H1 (cell line): Measurements from ENCODE around the gene ENPP3. TPM values are rescaled to one million over a fixed set of nuclear protein-coding genes. Genes with fewer than 3 reads are reported as not detected.

ENCODE experiments used
- CTCF ChIA-PET: fragments of 300-600 bp; sonication (Branson Sonifier 250); formaldehyde crosslinking; loops from one replicate; lab custom pipeline; 2021; ENCODE audit not compliant: partially characterized antibody; lab: Charles Lee
- POLR2A ChIA-PET: fragments of 300-600 bp; sonication (Branson Sonifier 250); formaldehyde crosslinking; loops from one replicate; lab custom pipeline; 2021; ENCODE audit warnings: inconsistent platforms; ENCODE audit not compliant: partially characterized antibody; lab: Charles Lee
- DNase-seq, 2 experiments: peaks; one replicate each; pipeline versions ENCODE4 v3.0.0 to v3.0.0-alpha.2; 2010 to 2022; ENCODE audit warnings: low spot score in 2 of 2, low read depth in 1 of 2, mixed read lengths in 1 of 2
- FAIRE-seq: peaks from 2 replicates; lab custom pipeline; 2011; peaks lifted over from hg19 to GRCh38; lab: Jason Lieb, UNC
- H2AFZ ChIP-seq: 2 replicates; pipeline ENCODE4 v1.8.1; 2012; ENCODE audit warnings: low read length, inconsistent platforms
- H2AK5ac ChIP-seq: 2 replicates; pipeline ENCODE4 v1.6.1; 2013; ENCODE audit warnings: low read depth, low read length
- H2BK120ac ChIP-seq: replicated peaks from 2 replicates; pipeline ENCODE3; 2013; ENCODE audit warnings: low read depth, low read length, inconsistent platforms
- H2BK12ac ChIP-seq: 2 replicates; pipeline ENCODE4 v1.6.1; 2013; ENCODE audit warnings: low read depth, low read length
- H2BK15ac ChIP-seq: 2 replicates; pipeline ENCODE4 v1.6.1; 2013; ENCODE audit warnings: low read length
- H2BK20ac ChIP-seq: 2 replicates; pipeline ENCODE4 v1.6.1; 2013; ENCODE audit warnings: low read length
- H2BK5ac ChIP-seq: 2 replicates; pipeline ENCODE4 v1.6.1; 2013; ENCODE audit warnings: low read depth, low read length
- H3K14ac ChIP-seq: 2 replicates; pipeline ENCODE4 v1.6.1; 2013; ENCODE audit warnings: inconsistent platforms; ENCODE audit not compliant: insufficient read length
- H3K18ac ChIP-seq: 2 replicates; pipeline ENCODE4 v1.6.1; 2013; ENCODE audit warnings: low read length; ENCODE audit errors: extremely low read depth
- H3K23ac ChIP-seq: 2 replicates; pipeline ENCODE4 v1.6.1; 2013; ENCODE audit warnings: inconsistent platforms; ENCODE audit not compliant: insufficient read length
- H3K23me2 ChIP-seq: 2 replicates; pipeline ENCODE4 v1.6.1; 2013; ENCODE audit warnings: low read depth, low read length
- H3K27ac ChIP-seq: 2 replicates; pipeline ENCODE4 v1.6.1; 2011; ENCODE audit warnings: low read depth, low read length, inconsistent platforms
- H3K27me3 ChIP-seq, 4 experiments: replicated peaks in 1 of 4; 1 replicate in 1 of 4; 2 replicates in 3 of 4; pipeline versions ENCODE4 v1.6.1 to v1.8.1; 2011 to 2013; ENCODE audit warnings: low read length in 3 of 4, mild to moderate bottlenecking in 3 of 4, inconsistent platforms in 2 of 4, mixed read lengths in 2 of 4, moderate library complexity in 1 of 4; ENCODE audit not compliant: control insufficient read depth in 3 of 4, insufficient read depth in 3 of 4; ENCODE audit errors: extremely low read depth in 1 of 4
- H3K36me3 ChIP-seq, 4 experiments: 2 replicates each; pipeline versions ENCODE4 v1.6.1 to v1.8.1; 2011 to 2013; ENCODE audit warnings: mild to moderate bottlenecking in 4 of 4, low read length in 3 of 4, moderate library complexity in 2 of 4, control low read depth in 1 of 4, inconsistent platforms in 1 of 4; ENCODE audit not compliant: insufficient read depth in 4 of 4, control insufficient read depth in 2 of 4
- H3K4ac ChIP-seq: replicated peaks from 2 replicates; pipeline ENCODE3; 2013; ENCODE audit warnings: low read length, low read depth, mixed read lengths, inconsistent platforms; ENCODE audit not compliant: insufficient read length
- H3K4me1 ChIP-seq, 4 experiments: replicated peaks in 1 of 4; 1 replicate in 1 of 4; 2 replicates in 3 of 4; pipeline versions ENCODE4 v1.6.1 to v1.8.1; 2011 to 2013; ENCODE audit warnings: low read length in 3 of 4, inconsistent platforms in 2 of 4, mixed read lengths in 1 of 4; ENCODE audit not compliant: insufficient read depth in 4 of 4, control insufficient read depth in 3 of 4
- H3K4me2 ChIP-seq, 2 experiments: 2 replicates each; pipeline versions ENCODE4 v1.6.1 to v1.8.1; 2011 to 2013; ENCODE audit warnings: low read depth in 2 of 2, low read length in 2 of 2, control low read depth in 1 of 2, inconsistent platforms in 1 of 2, mild to moderate bottlenecking in 1 of 2; ENCODE audit not compliant: insufficient read depth in 1 of 2
- H3K4me3 ChIP-seq, 4 experiments: fragments of 200-600, 300-600 bp in 1 of 4; sonication (generic), shearing (Covaris generic), sonication (Bioruptor Twin) in 1 of 4; 2 replicates each; pipeline versions ENCODE4 v1.5.1 to v1.8.1; 2011 to 2016; ENCODE audit warnings: low read length in 4 of 4, low read depth in 3 of 4, control low read depth in 2 of 4, inconsistent platforms in 2 of 4, mild to moderate bottlenecking in 2 of 4, mixed read lengths in 1 of 4, moderate library complexity in 1 of 4; ENCODE audit not compliant: insufficient read depth in 2 of 4; ENCODE audit errors: extremely low read depth in 1 of 4
- H3K56ac ChIP-seq: replicated peaks from 2 replicates; pipeline ENCODE3; 2013; ENCODE audit warnings: low read depth, mild to moderate bottlenecking, mixed read lengths, low read length, inconsistent platforms; ENCODE audit not compliant: insufficient read length
- H3K79me1 ChIP-seq: 2 replicates; pipeline ENCODE4 v1.6.1; 2013; ENCODE audit warnings: low read depth, low read length, control low read depth
- H3K79me2 ChIP-seq, 2 experiments: 2 replicates each; pipeline versions ENCODE4 v1.6.1 to v1.8.1; 2012 to 2013; ENCODE audit warnings: low read length in 2 of 2, mild to moderate bottlenecking in 2 of 2, inconsistent platforms in 1 of 2; ENCODE audit not compliant: insufficient read depth in 2 of 2, control insufficient read depth in 1 of 2
- H3K9ac ChIP-seq, 4 experiments: replicated peaks in 1 of 4; 1 replicate in 1 of 4; 2 replicates in 3 of 4; pipeline versions ENCODE4 v1.6.1 to v1.8.1; 2011 to 2013; ENCODE audit warnings: low read depth in 3 of 4, low read length in 3 of 4, control low read depth in 2 of 4, mild to moderate bottlenecking in 2 of 4, moderate library complexity in 2 of 4, inconsistent platforms in 1 of 4; ENCODE audit errors: extremely low read depth in 1 of 4
- H3K9me3 ChIP-seq, 2 experiments: 2 replicates each; pipeline versions ENCODE4 v1.6.1 to v1.8.1; 2012 to 2013; ENCODE audit warnings: mild to moderate bottlenecking in 2 of 2, moderate library complexity in 2 of 2, control low read depth in 1 of 2, inconsistent platforms in 1 of 2, low read depth in 1 of 2, low read length in 1 of 2, mixed read lengths in 1 of 2; ENCODE audit not compliant: insufficient read depth in 2 of 2
- H4K20me1 ChIP-seq, 2 experiments: replicated peaks in 1 of 2; 2 replicates each; pipeline versions ENCODE3 to v1.8.1; 2011 to 2013; ENCODE audit warnings: inconsistent platforms in 2 of 2, low read length in 2 of 2, mild to moderate bottlenecking in 1 of 2; ENCODE audit not compliant: insufficient read depth in 2 of 2, control insufficient read depth in 1 of 2
- H4K5ac ChIP-seq: 2 replicates; pipeline ENCODE4 v1.6.1; 2013; ENCODE audit warnings: low read length, low read depth, mixed read lengths, inconsistent platforms; ENCODE audit not compliant: insufficient read length
- H4K8ac ChIP-seq: 2 replicates; pipeline ENCODE4 v1.8.0; 2013; ENCODE audit warnings: mild to moderate bottlenecking, moderate library complexity, low read length, inconsistent platforms; ENCODE audit not compliant: insufficient read depth; ENCODE audit errors: extremely low read depth
- H4K91ac ChIP-seq: replicated peaks from 2 replicates; pipeline ENCODE3; 2013; ENCODE audit warnings: low read length, mixed read lengths, inconsistent platforms; ENCODE audit not compliant: insufficient read length
- GABPA ChIP-seq: IDR thresholded peaks from 2 replicates; pipeline ENCODE4 v1.6.1; 2011; ENCODE audit warnings: mild to moderate bottlenecking, low read length, moderate library complexity, borderline replicate concordance; ENCODE audit not compliant: insufficient read depth
- RAD21 ChIP-seq, 2 experiments: IDR thresholded peaks in 1 of 2; conservative IDR thresholded peaks in 1 of 2; 2 replicates each; pipeline ENCODE4 v1.6.1; 2011; ENCODE audit warnings: low read depth in 2 of 2, low read length in 2 of 2, improper control_type of control experiment in 1 of 2, inconsistent platforms in 1 of 2, mild to moderate bottlenecking in 1 of 2, moderate library complexity in 1 of 2
- WGBS, 2 experiments: shearing (Covaris generic) in 1 of 2; methylation state at CpG; one replicate each; pipeline versions ENCODE4 v1.1.6 to v1.1.7; 2013 to 2015; ENCODE audit warnings: low lambda C conversion rate in 2 of 2, mixed read lengths in 2 of 2, inconsistent platforms in 1 of 2, low coverage in 1 of 2, missing lambda C conversion rate in 1 of 2; ENCODE audit not compliant: insufficient replicate concordance in 2 of 2, insufficient coverage in 1 of 2, insufficient read length in 1 of 2; ENCODE audit errors: extremely low coverage in 1 of 2, missing lambda C conversion rate in 1 of 2; 5-methylcytosine and 5-hydroxymethylcytosine counted together
- polyA plus RNA-seq, 7 experiments: library from polyadenylated mRNA; depleted of rRNA in 3 of 7; stranded (reverse) in 5 of 7; unstranded in 2 of 7; fragments of >200 nt in 5 of 7; fragments of 200-250 nt in 2 of 7; gene quantifications; 1 replicate in 5 of 7; 2 replicates in 1 of 7; 4 replicates in 1 of 7; pipeline versions ENCODE4 v1.2.1 to v1.2.3, GENCODE V29; 2011 to 2013; ENCODE audit warnings: missing spikeins in 2 of 7, mixed read lengths in 2 of 7
- total RNA-seq: library from RNA; stranded (reverse); fragmentation: NEBNext Ultra II Directional; extraction: Animal tissue kit (Norgen Biotek cat#: 25700); gene quantifications from 2 replicates; pipeline ENCODE4 v1.2.1, GENCODE V29; 2021
- TF ChIP-seq, protein P1 (sequence below), 3 experiments: IDR thresholded peaks; 1 replicate in 2 of 3; 2 replicates in 1 of 3; pipeline versions ENCODE4 v1.5.1 to v1.6.1; 2011; ENCODE audit warnings: low read length in 3 of 3, mild to moderate bottlenecking in 3 of 3, inconsistent platforms in 2 of 3, low read depth in 1 of 3, moderate library complexity in 1 of 3; ENCODE audit not compliant: insufficient read depth in 1 of 3; ENCODE audit errors: control extremely low read depth in 1 of 3

The ENPP3 gene
- total and polyA plus RNA-seq, 2 of the 8 experiments (the other 6 are each of a cell fraction or from before 2014, with no cell fraction given) = 0.11 TPM; not detected in 1

DNA sequence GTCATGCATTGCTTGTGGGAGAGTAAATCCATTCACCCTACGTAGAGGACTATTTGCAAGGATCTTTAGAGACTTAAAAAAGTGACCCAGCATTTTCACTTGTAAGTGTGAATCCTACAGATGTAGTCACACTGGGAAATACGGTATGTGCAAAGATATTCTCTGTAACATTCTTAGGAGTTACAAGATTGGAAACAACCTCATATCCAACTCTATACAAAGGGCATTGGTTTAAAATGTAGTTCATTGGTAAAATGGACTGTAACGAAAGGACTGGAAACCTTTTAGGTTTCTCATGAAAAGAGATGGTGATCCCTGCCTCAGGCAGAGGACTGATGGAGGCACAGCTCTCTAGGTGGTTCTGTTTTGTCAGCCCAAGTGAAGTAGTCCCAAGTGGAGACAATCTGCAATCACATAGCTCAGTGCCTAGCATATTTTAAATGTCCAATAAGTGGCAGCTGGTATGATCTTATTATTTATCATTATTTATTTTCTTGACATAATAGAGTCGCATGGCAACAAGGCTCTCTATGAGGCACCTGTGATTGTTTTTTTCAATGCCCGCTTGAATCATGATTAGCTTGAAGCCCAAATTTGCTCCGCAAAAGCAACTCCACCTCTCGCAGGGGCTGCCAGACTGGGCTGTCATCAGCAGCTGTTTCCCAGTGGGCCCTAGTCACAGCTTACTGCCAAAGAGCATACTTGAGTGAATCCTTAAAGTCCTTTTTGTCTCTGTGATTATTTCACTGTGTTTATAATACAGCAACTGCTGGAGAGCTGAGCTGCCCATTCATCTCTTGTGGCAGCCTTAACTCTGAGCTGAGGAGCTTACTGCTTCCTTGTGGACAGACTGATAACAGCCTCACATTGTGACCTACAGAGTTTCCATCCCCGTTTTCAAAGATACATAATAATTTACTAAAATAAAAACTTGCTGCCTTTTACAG is 150.9 kb downstream of the ENPP3 start:
- no peaks in the 10 kb centered on the region for H3K27me3 ChIP-seq
- no peak overlapping the region for H3K56ac ChIP-seq
- H3K79me1 ChIP-seq = no peaks in the 10 kb centered on the region
- H2AK5ac ChIP-seq = no peak overlapping the region
- H4K20me1 ChIP-seq = no peaks in the 10 kb centered on the region
- FAIRE-seq = no peak
- no peaks in the 10 kb centered on the region for H3K23me2 ChIP-seq
- H2BK5ac ChIP-seq = no peak overlapping the region
- H3K79me2 ChIP-seq = no peaks in the 10 kb centered on the region
- no peak overlapping the region for H3K18ac ChIP-seq
- H3K27ac ChIP-seq = no peak overlapping the region
- POLR2A ChIA-PET = interaction anchor here (1.0 kb wide), 1 partner anchor 130 kb away, joined by 3 read pairs; no protein-coding TSS in a partner anchor
- CTCF ChIA-PET = interaction anchor here (0.8 to 1.4 kb wide), 3 partner anchors 10 to 492 kb away, joined by 3 to 5 read pairs (median 5); no protein-coding TSS in a partner anchor
- no peak overlapping the region for H4K5ac ChIP-seq
- H3K4me3 ChIP-seq = no peak overlapping the region
- H4K8ac ChIP-seq = no peak overlapping the region
- H3K14ac ChIP-seq = no peak overlapping the region
- H2BK20ac ChIP-seq = no peak overlapping the region
- no peak overlapping the region for H3K23ac ChIP-seq
- H3K4ac ChIP-seq = no peak overlapping the region
- H3K9ac ChIP-seq = no peak overlapping the region
- no peaks in the 10 kb centered on the region for H3K9me3 ChIP-seq
- DNase-seq = no peak
- no peak overlapping the region for H2BK12ac ChIP-seq
- no peaks in the 10 kb centered on the region for H3K36me3 ChIP-seq
- H3K4me2 ChIP-seq = no peak overlapping the region
- no peak overlapping the region for H2BK120ac ChIP-seq
- WGBS, 2 experiments = 89% methylated on average over 8 of the region's 8 CpGs; no CpG with 5 or more reads in 1 of the 2 experiments
- 0 out of 7 replicates have a peak, but pooled peaks cover 0 to 2% (median 0%) of the 10 kb centered on the region in 4 experiments for H3K4me1 ChIP-seq
- H4K91ac ChIP-seq = no peak overlapping the region
- H2BK15ac ChIP-seq = no peak overlapping the region
- H2AFZ ChIP-seq = peak overlapping the region; percentile 88
- TF ChIP-seq, protein P1, sequence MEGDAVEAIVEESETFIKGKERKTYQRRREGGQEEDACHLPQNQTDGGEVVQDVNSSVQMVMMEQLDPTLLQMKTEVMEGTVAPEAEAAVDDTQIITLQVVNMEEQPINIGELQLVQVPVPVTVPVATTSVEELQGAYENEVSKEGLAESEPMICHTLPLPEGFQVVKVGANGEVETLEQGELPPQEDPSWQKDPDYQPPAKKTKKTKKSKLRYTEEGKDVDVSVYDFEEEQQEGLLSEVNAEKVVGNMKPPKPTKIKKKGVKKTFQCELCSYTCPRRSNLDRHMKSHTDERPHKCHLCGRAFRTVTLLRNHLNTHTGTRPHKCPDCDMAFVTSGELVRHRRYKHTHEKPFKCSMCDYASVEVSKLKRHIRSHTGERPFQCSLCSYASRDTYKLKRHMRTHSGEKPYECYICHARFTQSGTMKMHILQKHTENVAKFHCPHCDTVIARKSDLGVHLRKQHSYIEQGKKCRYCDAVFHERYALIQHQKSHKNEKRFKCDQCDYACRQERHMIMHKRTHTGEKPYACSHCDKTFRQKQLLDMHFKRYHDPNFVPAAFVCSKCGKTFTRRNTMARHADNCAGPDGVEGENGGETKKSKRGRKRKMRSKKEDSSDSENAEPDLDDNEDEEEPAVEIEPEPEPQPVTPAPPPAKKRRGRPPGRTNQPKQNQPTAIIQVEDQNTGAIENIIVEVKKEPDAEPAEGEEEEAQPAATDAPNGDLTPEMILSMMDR (IDR thresholded peaks at IDR 0.05; ENCODE audit: control extremely low read depth in 1 of 3, insufficient read depth in 1 of 3, low read depth in 1 of 3, low read length in 3 of 3) = peak in 2 of 3 experiments; percentile 17 to 28; a peak in 1 of 4 replicates
- TF ChIP-seq RAD21 (IDR thresholded peaks at IDR 0.05 in 1 of 2, conservative IDR thresholded peaks at IDR 0.05 in 1 of 2; ENCODE audit: low read depth in 2 of 2, low read length in 2 of 2) (peak; percentile 35 to 44), GABPA (no peak)
